Upper lobe of left lung (tissue), 6 donors: ENCODE results near the gene UBAC1. TPM values are rescaled to one million over a fixed set of nuclear protein-coding genes. Genes with fewer than 3 reads are reported as not detected.
A peak's percentile ranks its signal among the peaks of the same experiment; 100 is the strongest.
"Not testable (repeated sequence)": the region's sequence is repeated elsewhere in the genome, so short reads cannot be mapped to it uniquely, and the experiment has no call there.

Experiments used
- ATAC-seq, 2 donors: fragments of 200-7000 bp; cut with Tn5 transposase; one replicate each; pipeline ENCODE4 v1.9.1; 2022; ENCODE audit warnings: mild to moderate bottlenecking in 2 of 2, moderate library complexity in 2 of 2; ENCODE audit not compliant: low FRiP score in 2 of 2
- DNase-seq, 2 donors: peaks; one replicate each; pipeline ENCODE4 v3.0.0-alpha.2; 2019 to 2020
- H3K27ac ChIP-seq, 4 donors: fragments of 200-600 bp; sonication (generic); one replicate each; pipeline ENCODE4 v1.5.1; 2016 to 2019
- H3K27me3 ChIP-seq, 4 donors: fragments of 200-600 bp; sonication (generic); one replicate each; pipeline ENCODE4 v1.5.1; 2017 to 2019
- H3K36me3 ChIP-seq, 4 donors: fragments of 200-600 bp; sonication (generic); one replicate each; pipeline ENCODE4 v1.5.1; 2016 to 2019
- H3K4me1 ChIP-seq, 4 donors: fragments of 200-600 bp; sonication (generic); one replicate each; pipeline ENCODE4 v1.5.1; 2018 to 2019
- H3K4me3 ChIP-seq, 4 donors: fragments of 200-600 bp; sonication (generic); one replicate each; pipeline ENCODE4 v1.5.1; 2017 to 2019; ENCODE audit warnings: mild to moderate bottlenecking in 2 of 4, moderate library complexity in 1 of 4
- H3K9me3 ChIP-seq, 4 donors: fragments of 200-600 bp; sonication (generic); one replicate each; pipeline ENCODE4 v1.5.1; 2018 to 2019
- EP300 ChIP-seq, 4 donors: sonication (generic); formaldehyde crosslinking; IDR thresholded peaks; one replicate each; pipeline ENCODE4 v1.5.1; 2017; ENCODE audit warnings: antibody characterized with exemption in 4 of 4, control low read depth in 2 of 4
- POLR2A ChIP-seq, 4 donors: fragments of 450-650 bp; IDR thresholded peaks; one replicate each; pipeline ENCODE4 v1.5.1; 2016 to 2017; ENCODE audit warnings: antibody characterized with exemption in 4 of 4, mild to moderate bottlenecking in 2 of 4
- POLR2AphosphoS5 ChIP-seq, 2 donors: sonication (generic); formaldehyde crosslinking; IDR thresholded peaks; one replicate each; pipeline ENCODE4 v1.5.1; 2017; ENCODE audit warnings: antibody characterized with exemption in 2 of 2
- WGBS, 2 donors: methylation state at CpG; one replicate each; pipeline ENCODE4 v1.1.5; 2017 to 2018; 5-methylcytosine and 5-hydroxymethylcytosine counted together
- total RNA-seq, 6 donors: library from RNA; depleted of rRNA in 4 of 6; stranded (reverse); fragments of >200 nt in 4 of 6; gene quantifications; one replicate each; pipeline versions ENCODE4 v1.1.0 to v1.2.1, GENCODE V29; 2016 to 2021
- TF ChIP-seq, protein P1 (sequence below), 6 experiments: fragments of 450-650 bp in 4 of 6; fragments of 200-600 bp in 2 of 6; sonication (generic) in 2 of 6; IDR thresholded peaks; one replicate each; pipeline ENCODE4 v1.5.1; 2016 to 2019; ENCODE audit warnings: antibody characterized with exemption in 6 of 6
- donor health status: DM: no; HTN: no; CAD: no; lungs with moderate emphysema.
- donor health status: DM: no; HTN: yes; CAD: no; lungs with severe emphysema.

UBAC1 gene
- total RNA-seq, 6 donors from 2014 or later = 38.0 to 72.3 (median 49.3) TPM

DNA sequence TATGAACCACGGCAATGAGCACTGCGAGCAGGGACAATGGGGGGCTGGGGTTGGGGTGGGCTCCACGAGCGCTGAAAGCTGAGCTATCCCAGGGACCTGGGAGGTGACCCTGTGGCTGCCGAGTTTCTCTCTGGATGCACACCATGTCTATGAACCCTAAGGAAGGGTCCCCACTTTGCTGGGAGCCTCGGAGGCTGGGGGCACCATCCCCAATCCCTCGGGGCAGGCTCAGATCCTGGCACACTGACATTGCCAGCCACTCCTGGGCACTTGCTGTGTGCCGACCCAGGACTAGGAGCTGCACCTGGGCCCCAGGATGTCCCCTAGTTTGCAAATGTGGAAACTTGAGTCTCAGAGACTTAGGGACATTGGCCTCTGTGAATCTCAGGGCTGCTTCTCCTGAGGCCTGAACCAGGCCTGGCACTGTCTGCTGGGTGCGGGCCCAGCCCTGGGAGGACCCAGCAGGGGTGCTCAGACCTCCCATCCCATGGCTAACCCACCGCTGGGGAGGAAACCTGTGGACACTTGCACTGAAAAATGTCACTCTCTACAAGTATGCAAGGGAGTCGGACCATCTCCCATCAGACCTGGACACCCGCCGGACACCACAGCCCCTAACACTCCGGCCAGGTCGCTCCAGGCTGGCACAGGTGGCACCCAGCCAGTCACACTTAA lies 40.8 kb downstream of the UBAC1 start:
- H3K36me3 ChIP-seq = peaks cover 0 to 21% (median 9%) of the 10 kb centered on the region in 4 donors
- peak in 1 of 2 donors; percentile 54 for DNase-seq
- no peak for TF ChIP-seq POLR2AphosphoS5 (IDR thresholded peaks at IDR 0.05)
- no peak for TF ChIP-seq POLR2A (IDR thresholded peaks at IDR 0.05)
- TF ChIP-seq, protein P1, sequence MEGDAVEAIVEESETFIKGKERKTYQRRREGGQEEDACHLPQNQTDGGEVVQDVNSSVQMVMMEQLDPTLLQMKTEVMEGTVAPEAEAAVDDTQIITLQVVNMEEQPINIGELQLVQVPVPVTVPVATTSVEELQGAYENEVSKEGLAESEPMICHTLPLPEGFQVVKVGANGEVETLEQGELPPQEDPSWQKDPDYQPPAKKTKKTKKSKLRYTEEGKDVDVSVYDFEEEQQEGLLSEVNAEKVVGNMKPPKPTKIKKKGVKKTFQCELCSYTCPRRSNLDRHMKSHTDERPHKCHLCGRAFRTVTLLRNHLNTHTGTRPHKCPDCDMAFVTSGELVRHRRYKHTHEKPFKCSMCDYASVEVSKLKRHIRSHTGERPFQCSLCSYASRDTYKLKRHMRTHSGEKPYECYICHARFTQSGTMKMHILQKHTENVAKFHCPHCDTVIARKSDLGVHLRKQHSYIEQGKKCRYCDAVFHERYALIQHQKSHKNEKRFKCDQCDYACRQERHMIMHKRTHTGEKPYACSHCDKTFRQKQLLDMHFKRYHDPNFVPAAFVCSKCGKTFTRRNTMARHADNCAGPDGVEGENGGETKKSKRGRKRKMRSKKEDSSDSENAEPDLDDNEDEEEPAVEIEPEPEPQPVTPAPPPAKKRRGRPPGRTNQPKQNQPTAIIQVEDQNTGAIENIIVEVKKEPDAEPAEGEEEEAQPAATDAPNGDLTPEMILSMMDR (IDR thresholded peaks at IDR 0.05) = no peak
- no peak for TF ChIP-seq EP300 (IDR thresholded peaks at IDR 0.05)
- 86 to 95% methylated on average over 7 to 15 of the region's 15 CpGs for WGBS, 2 donors
- no peak overlapping the region for H3K27ac ChIP-seq
- peaks cover 6 to 42% (median 26%) of the 10 kb centered on the region in 4 donors for H3K9me3 ChIP-seq
- H3K4me3 ChIP-seq = no peak overlapping the region
- no peaks in the 10 kb centered on the region for H3K27me3 ChIP-seq
- H3K4me1 ChIP-seq = no peaks in the 10 kb centered on the region
- peak in 1 of 2 donors; percentile 17 for ATAC-seq

GRCh38 chr9:135919318-135919890 lies 41.8 kb downstream of the UBAC1 start:
- H3K36me3 ChIP-seq = peaks cover 0 to 31% (median 17%) of the 10 kb centered on the region in 4 donors
- H3K9me3 ChIP-seq = peaks cover 10 to 52% (median 31%) of the 10 kb centered on the region in 4 donors
- no peak overlapping the region for H3K27ac ChIP-seq
- no peak overlapping the region for H3K4me3 ChIP-seq
- H3K4me1 ChIP-seq = no peaks in the 10 kb centered on the region
- no peak for TF ChIP-seq EP300 (IDR thresholded peaks at IDR 0.05)
- ATAC-seq = no peak
- no peaks in the 10 kb centered on the region for H3K27me3 ChIP-seq
- peak in 1 of 2 donors; percentile 43 for DNase-seq
- WGBS, 2 donors = 97 to 99% methylated on average over 10 to 11 of the region's 11 CpGs

GRCh38 chr9:135916227-135916626 lies 44.9 kb downstream of the UBAC1 start:
- H3K27me3 ChIP-seq, DNase-seq, H3K4me3 ChIP-seq, H3K27ac ChIP-seq, ATAC-seq, H3K4me1 ChIP-seq: not testable (repeated sequence)
- H3K36me3 ChIP-seq = peaks cover 0 to 47% (median 26%) of the 10 kb centered on the region in 4 donors
- WGBS, 2 donors = 95 to 96% methylated on average over 12 of the region's 12 CpGs
- peaks cover 10 to 60% (median 33%) of the 10 kb centered on the region in 4 donors for H3K9me3 ChIP-seq

GRCh38 chr9:135914921-135915320 lies 46.3 kb downstream of the UBAC1 start:
- no peak overlapping the region for H3K4me3 ChIP-seq
- H3K27me3 ChIP-seq = no peaks in the 10 kb centered on the region
- DNase-seq (no peak), ATAC-seq (no peak)
- 92 to 100% methylated on average over 1 of the region's 1 CpG for WGBS, 2 donors
- peaks cover under 1 to 2% (median under 1%) of the 10 kb centered on the region in 4 donors for H3K4me1 ChIP-seq
- peaks cover 0 to 52% (median 28%) of the 10 kb centered on the region in 4 donors for H3K36me3 ChIP-seq
- H3K9me3 ChIP-seq = peaks cover 10 to 60% (median 33%) of the 10 kb centered on the region in 4 donors
- H3K27ac ChIP-seq = no peak overlapping the region
- no peak for TF ChIP-seq POLR2A (IDR thresholded peaks at IDR 0.05)

GRCh38 chr9:135911233-135911632 lies 49.9 kb downstream of the UBAC1 start:
- not testable (repeated sequence) for ATAC-seq, H3K27me3 ChIP-seq, DNase-seq, H3K27ac ChIP-seq, H3K4me3 ChIP-seq
- Histone ChIP-seq H3K4me1 (peaks cover 20 to 26% (median 22%) of the 10 kb centered on the region in 4 donors), H3K36me3 (peaks cover 0 to 49% (median 27%) of the 10 kb centered on the region in 4 donors), H3K9me3 (peaks cover 6 to 26% (median 13%) of the 10 kb centered on the region in 4 donors)
- WGBS, 2 donors = 96 to 97% methylated on average over 9 of the region's 9 CpGs

DNA sequence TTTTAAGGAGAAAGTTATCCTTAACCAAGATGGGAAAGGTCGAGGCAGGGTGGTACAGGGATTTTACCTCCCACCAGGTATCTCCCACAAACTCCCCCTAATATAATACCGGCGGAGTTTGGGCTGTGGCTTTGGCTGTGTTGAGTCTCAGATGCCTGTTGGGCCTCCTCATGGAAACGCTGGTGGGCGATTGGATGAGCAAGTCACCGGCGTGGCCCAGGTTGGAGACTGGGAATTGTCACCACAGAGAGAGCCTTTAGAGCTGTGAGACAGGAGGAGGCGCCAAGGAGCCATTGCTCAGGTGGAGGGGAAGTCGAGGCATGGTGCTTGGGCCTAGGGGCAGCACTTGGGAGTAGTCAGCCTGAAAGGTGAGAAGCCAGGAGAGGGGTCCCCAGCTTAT lies 50.4 kb downstream of the UBAC1 start:
- Histone ChIP-seq H3K4me1 (peaks cover 25 to 31% (median 27%) of the 10 kb centered on the region in 4 donors), H3K27ac (no peak overlapping the region), H3K9me3 (peaks cover 4 to 22% (median 9%) of the 10 kb centered on the region in 4 donors), H3K36me3 (peaks cover 0 to 45% (median 25%) of the 10 kb centered on the region in 4 donors), H3K27me3 (no peaks in the 10 kb centered on the region), H3K4me3 (no peak overlapping the region)
- DNase-seq (no peak), ATAC-seq (no peak)
- TF ChIP-seq POLR2A (IDR thresholded peaks at IDR 0.05) (no peak), EP300 (IDR thresholded peaks at IDR 0.05) (no peak), POLR2AphosphoS5 (IDR thresholded peaks at IDR 0.05) (no peak)
- TF ChIP-seq, protein P1 (IDR thresholded peaks at IDR 0.05) = no peak
- WGBS, 2 donors = 92 to 100% methylated on average over 9 of the region's 9 CpGs
